AG04449 (cell line): ENCODE measurements around the gene CACNG6.

Experiments
- CTCF ChIA-PET: fragments of 350-600 bp; formaldehyde crosslinking; extraction: SDS; loops from one replicate; lab custom pipeline; 2021; ENCODE audit warnings: antibody characterized with exemption; lab: Yijun Ruan, JAX
- POLR2A ChIA-PET: fragments of 400-600, 350-600 bp; formaldehyde crosslinking; extraction: SDS; loops from one replicate; lab custom pipeline; 2020; ENCODE audit warnings: antibody characterized with exemption, inconsistent platforms; lab: Yijun Ruan, JAX
- DNase-seq: peaks from one replicate; pipeline ENCODE4 v3.0.0-alpha.2; 2010; ENCODE audit warnings: low read depth, low spot score
- H3K4me3 ChIP-seq: 2 replicates; pipeline ENCODE4 v1.5.1; 2011; ENCODE audit warnings: low read depth, mild to moderate bottlenecking, control low read depth, low read length
- TF ChIP-seq, protein P1 (sequence below): IDR thresholded peaks from one replicate; pipeline ENCODE4 v1.5.1; 2011; ENCODE audit warnings: mild to moderate bottlenecking, moderate library complexity, low read length, control low read depth, inconsistent platforms; ENCODE audit not compliant: insufficient read depth; ENCODE audit errors: missing control alignments

Gene CACNG6

DNA sequence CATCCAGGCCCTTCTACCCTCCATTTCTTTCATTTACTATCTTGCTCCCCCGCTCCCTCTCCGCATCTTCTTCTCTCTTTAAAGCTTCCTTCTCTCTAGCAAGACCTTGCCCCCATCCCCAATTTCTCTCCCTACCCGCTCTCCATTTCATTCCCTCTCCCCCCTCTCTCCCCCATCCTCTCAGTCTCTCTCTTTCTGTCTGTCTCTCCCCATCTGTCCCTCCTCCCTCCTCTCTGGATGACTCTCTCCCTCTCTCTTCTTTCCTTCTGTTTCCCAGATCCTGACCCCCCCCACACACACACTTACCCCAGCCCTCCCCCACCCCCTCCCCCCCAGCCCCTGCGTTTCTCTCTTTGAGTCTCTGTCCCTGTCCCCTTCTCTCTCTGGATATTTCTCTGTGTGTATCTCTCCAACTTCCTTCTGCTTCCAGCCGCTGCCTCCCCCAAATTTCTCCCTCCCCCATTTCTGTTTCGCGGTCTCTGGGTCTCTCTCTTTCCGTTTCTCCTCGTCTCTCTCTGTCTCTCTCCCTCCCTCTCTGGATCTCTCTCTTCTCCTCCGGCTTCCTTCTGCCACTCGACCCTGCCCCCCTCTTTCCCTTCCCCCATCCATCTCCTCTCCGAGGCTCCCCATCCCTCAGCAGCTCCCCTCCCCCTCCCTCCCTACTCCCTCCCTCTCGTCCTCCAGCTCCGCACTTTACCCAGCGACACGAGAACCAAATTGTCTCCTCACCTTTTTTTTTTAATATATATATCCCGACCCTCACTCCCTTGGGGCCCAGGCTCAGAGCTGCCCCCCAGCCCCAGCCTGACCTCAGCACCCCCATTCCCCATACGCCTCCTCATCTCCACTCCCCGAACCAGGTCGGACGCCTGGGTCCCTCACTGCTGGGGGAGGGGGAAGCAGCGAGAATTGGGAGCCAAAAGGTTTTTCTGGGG lies 32.3 kb upstream of the CACNG6 start:
- no peak for DNase-seq
- POLR2A ChIA-PET: no interaction called here
- no peak overlapping the region for H3K4me3 ChIP-seq
- CTCF ChIA-PET: no interaction called here
- TF ChIP-seq, protein P1, sequence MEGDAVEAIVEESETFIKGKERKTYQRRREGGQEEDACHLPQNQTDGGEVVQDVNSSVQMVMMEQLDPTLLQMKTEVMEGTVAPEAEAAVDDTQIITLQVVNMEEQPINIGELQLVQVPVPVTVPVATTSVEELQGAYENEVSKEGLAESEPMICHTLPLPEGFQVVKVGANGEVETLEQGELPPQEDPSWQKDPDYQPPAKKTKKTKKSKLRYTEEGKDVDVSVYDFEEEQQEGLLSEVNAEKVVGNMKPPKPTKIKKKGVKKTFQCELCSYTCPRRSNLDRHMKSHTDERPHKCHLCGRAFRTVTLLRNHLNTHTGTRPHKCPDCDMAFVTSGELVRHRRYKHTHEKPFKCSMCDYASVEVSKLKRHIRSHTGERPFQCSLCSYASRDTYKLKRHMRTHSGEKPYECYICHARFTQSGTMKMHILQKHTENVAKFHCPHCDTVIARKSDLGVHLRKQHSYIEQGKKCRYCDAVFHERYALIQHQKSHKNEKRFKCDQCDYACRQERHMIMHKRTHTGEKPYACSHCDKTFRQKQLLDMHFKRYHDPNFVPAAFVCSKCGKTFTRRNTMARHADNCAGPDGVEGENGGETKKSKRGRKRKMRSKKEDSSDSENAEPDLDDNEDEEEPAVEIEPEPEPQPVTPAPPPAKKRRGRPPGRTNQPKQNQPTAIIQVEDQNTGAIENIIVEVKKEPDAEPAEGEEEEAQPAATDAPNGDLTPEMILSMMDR: no peak

DNA sequence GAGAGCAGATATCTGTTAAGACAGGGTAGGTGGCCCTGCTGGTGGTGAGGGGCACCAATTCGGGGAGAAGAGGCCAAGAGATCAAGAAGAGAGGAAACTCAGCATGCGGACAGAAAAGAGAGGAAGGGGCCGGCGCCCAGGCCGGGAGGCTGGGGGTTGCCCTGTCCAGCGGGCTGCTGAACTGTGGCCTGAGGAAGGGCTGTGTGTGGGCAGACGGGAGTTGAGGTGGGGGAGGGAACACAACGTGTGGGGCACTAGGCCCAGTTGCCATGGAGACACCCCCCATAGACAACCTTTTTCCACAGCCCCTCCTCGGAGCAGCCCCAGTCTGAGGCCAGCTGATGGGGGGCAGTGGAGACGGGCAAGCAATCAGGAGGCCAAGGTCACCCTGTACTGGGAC lies 31.2 kb upstream of the CACNG6 start:
- TF ChIP-seq, protein P1: no peak
- H3K4me3 ChIP-seq: no peak overlapping the region
- DNase-seq: no peak
- ChIA-PET CTCF (no interaction called here), POLR2A (no interaction called here)

GRCh38 chr19:53960886-53961285 lies 30.6 kb upstream of the CACNG6 start:
- H3K4me3 ChIP-seq: no peak overlapping the region
- TF ChIP-seq, protein P1: no peak
- no peak for DNase-seq
- CTCF ChIA-PET: no interaction called here
- POLR2A ChIA-PET: no interaction called here

- DNase-seq: no peak
- no peak overlapping the region for H3K4me3 ChIP-seq
- TF ChIP-seq, protein P1: no peak
- POLR2A ChIA-PET: no interaction called here
- CTCF ChIA-PET: no interaction called here
Observed at GRCh38 chr19:53961523-53962356, 29.7 kb upstream of the CACNG6 start.

DNA sequence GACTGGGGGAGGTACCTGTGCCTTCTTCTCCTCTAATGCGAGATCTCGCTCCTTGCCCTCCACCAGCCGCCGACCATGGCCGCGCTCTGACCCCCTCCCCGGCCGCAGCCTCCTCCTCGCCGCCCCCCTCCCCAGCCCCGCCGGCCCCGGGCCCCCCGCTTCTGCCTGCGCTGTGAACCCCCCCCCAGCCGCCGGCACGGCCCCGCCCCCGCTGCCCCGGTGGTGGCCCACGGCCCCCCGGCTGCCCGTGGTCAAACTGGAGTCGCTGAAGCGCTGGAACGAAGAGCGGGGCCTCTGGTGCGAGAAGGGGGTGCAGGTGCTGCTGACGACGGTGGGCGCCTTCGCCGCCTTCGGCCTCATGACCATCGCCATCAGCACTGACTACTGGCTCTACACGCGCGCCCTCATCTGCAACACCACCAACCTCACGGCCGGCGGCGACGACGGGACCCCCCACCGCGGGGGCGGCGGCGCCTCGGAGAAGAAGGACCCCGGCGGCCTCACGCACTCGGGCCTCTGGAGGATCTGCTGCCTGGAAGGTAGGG lies 28.5 kb upstream of the CACNG6 start, which contains the start of gene CACNG8:
Gene CACNG8 (plus strand): TSS at position 51 of the 545 bp plus-strand sequence.
- CTCF ChIA-PET: no interaction called here
- TF ChIP-seq, protein P1: no peak
- no peak for DNase-seq
- H3K4me3 ChIP-seq: no peak within 1 kb of the TSS
- POLR2A ChIA-PET: no interaction called here

GRCh38 chr19:53965091-53965490 lies 26.3 kb upstream of the CACNG6 start:
- DNase-seq: no peak
- H3K4me3 ChIP-seq: no peak overlapping the region
- ChIA-PET CTCF (no interaction called here), POLR2A (no interaction called here)
- TF ChIP-seq, protein P1: no peak
